ENCODE measurements around the gene TARS2. TPM values are rescaled to one million over a fixed set of nuclear protein-coding genes. Genes with fewer than 3 reads are reported as not detected.

Gene TARS2
- total and polyA plus RNA-seq, 2 of the 13 experiments (the other 11 are each of a cell fraction or from before 2014, with no cell fraction given): 21.3 to 22.8 TPM

GRCh38 chr1:150515328-150516049 is 28.3 kb downstream of the TARS2 start, which contains the start of gene FALEC (continued):
- TF ChIP-seq DZIP1 (CRISPR knock-in tag; IDR thresholded peaks at IDR 0.05) (no peak), HNRNPK (IDR thresholded peaks at IDR 0.05; ENCODE audit: low read depth, low read length, poor library complexity, severe bottlenecking) (no peak), ZNF772 (CRISPR knock-in tag; IDR thresholded peaks at IDR 0.05) (peak; percentile 68; the same call in 1 of the 2 replicates), ZNF296 (CRISPR knock-in tag; conservative IDR thresholded peaks at IDR 0.05) (no peak), ZBTB1 (CRISPR knock-in tag; IDR thresholded peaks at IDR 0.05; ENCODE audit: borderline replicate concordance) (no peak), SMARCC2 (IDR thresholded peaks at IDR 0.05) (no peak), ATM (IDR thresholded peaks at IDR 0.05; ENCODE audit: borderline replicate concordance) (no peak), TFE3 (CRISPR knock-in tag; IDR thresholded peaks at IDR 0.05) (0 out of 2 replicates have a peak, but pooled peaks have one; percentile 11), ZFYVE20 (CRISPR knock-in tag; IDR thresholded peaks at IDR 0.05; ENCODE audit: borderline replicate concordance, low read depth) (no peak), DDIT3 (CRISPR knock-in tag; IDR thresholded peaks at IDR 0.05) (no peak), ZMAT5 (CRISPR knock-in tag; IDR thresholded peaks at IDR 0.05; ENCODE audit: borderline replicate concordance, low read depth) (no peak), ZNF670 (CRISPR knock-in tag; IDR thresholded peaks at IDR 0.05; ENCODE audit: borderline replicate concordance) (no peak), ZBTB39 (CRISPR knock-in tag; IDR thresholded peaks at IDR 0.05) (no peak), DRAP1 (CRISPR knock-in tag; IDR thresholded peaks at IDR 0.05) (peak; percentile 63)
